Pons (tissue), 1 donor: ENCODE measurements around the gene GAREM1.
"Not testable (repeated sequence)": the region's sequence is repeated elsewhere in the genome, so short reads cannot be mapped to it uniquely, and the experiment has no call there.

Source experiments
- DNase-seq: peaks from one replicate; pipeline ENCODE4 v3.0.0-alpha.2; 2016; ENCODE audit warnings: low spot score

GAREM1 gene

DNA sequence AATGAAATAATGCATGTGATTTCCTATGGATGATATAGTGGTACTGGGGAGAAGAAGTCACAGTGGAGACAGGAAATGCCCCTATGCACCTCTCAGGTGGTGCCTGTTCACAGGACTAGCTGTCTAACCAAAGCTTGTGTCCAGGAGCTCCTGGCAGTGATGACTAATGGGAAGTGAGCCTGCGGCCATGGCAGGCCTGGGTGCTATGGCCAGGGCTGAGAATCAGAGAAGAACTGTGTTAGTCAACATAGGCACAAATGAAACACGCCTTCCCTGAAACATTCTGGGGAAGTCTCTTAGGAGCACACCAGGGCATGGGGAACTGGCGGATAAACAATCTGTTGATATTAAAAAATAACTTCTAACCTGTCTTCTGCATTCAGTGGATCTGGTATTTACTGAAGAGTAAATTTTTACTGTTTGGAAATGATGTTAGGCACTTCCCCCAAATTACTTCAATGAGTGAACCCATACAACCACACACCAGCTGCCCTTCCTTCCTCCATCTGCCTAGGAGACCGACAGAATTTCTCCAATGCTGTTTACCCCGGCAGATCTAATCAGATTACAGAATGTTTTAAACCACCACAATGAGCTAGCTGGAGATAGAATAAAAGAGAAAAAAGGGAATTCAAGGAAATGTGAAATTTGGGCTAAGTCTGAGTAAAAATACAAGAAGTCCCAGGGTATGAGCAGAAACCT, 213.4 kb downstream of the GAREM1 start:
- DNase-seq: peak; percentile 24

DNA sequence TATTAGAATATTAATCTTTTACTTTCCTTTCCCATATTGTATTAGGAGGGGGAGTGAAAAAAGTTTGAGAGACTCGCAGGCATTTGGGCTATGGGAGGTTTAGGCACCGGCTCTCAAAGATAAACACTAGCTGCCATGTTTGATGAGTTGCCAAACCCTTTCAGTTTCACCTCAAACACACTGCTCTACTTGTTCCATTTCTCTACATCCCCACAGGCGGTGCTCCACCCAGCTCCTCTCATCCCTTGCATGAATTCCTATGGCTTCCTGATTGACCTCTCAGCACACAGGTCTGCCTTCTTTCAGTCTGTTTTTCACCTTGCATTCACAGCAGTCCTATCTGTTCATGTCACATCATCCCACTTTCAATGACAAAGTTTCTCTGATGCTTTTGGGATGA, 215.1 kb downstream of the GAREM1 start:
- DNase-seq: no peak

DNA sequence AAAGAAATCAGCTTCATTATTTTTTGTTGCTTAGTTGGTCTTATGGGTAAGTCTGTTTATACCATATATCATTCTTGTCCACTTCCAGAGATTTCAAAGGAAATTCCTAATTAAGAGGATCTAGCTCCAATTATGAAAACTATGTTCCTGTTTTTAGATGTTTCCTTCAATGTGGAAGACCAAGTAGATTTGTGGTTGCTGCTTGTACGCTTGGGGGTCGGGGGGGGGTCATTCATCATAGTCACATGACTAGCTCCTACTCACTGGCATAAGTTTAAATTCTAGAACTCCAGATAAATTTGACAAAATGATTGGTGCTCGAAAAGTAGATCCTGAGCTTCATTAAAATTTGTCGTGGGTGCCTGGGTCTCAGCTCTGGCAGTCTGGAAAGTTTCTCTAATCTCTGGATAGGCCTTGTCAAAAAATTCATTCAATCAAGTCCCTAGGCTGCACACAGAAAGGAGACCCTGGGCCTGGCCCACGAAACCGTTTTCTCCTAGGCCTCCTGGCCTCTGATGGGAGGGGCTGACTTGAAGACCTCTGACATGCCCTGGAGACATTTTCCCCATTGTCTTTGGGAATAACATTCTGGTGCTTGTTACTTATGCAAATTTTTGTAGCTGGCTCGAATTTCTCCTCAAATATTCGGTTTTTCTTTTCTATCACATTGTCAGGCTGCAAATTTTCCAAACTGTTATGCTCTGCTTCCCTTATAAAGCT, 218.4 kb downstream of the GAREM1 start:
- no peak for DNase-seq

DNA sequence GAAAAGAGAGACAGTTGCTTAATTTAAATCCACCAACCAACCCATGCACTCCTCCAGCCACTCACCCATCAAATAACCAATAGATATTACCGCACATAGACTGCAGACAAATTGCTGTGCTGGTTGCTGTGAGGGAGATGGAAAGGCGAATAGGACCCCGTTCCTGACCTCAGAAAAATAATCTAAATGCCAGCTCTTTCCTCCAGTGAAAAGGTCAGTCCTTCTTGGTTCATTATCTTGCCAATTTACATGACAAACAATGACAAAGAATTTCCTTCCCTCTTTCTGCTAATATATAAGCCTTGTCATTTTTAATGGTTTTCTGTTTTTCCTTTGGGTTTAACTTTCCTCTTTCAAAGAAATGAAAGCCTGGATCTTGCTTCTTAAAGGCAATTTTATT, 219.2 kb downstream of the GAREM1 start:
- no peak for DNase-seq

DNA sequence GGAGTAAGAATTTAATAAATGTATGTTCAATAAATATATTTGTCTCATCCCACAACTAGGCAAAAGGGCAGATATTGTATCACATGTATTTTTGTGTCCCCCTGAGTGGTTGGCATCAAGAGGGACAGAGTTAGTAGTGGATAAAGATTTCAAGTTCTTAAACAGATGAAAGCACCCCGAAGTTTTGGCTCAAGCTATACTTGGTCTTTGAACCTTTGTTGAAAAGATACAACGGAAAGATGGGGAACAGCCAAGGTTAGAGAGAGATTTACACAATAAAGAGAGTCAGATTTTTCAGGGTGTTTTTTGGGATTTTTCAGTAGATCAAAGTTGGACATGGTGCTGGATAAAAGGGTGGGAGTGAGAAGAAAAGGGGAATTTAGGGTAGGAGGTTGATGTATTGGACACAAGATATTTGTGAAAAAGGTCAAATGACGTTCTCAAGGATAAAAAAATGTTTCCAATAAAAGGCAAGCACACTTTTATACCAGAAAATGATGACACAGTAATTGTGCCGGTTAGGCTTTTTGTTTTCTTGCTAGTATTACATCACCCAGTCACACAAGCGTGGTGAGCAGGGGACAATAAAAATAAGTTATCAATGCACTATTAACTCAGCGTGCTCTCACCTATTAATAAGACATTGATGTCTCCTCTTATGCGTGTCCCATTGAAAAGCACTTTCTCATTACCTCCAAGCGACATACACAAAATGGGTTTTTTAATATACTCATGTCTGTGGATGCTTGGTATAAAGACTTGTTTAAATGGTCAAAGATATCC, 221.3 kb downstream of the GAREM1 start:
- DNase-seq: no peak

DNA sequence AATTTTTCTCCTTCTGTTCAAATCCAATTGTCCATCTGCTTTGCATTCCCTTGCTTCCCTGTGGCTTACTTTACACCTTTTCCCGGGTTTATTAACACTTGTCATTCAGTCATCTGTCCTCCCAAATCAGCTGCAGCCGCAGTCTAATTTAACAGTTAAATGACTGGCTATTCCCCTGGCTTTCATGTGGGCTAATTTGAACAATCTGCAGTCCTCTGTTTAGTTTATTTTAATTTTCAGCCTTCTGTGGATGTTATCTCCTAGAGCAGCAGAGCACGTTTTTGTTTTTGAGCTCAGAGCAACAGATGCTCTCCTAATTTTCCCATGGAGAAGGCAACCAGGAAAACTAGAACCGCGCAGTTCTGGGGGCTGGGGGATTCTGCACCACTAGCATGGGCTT, 225.8 kb downstream of the GAREM1 start:
- DNase-seq: no peak

DNA sequence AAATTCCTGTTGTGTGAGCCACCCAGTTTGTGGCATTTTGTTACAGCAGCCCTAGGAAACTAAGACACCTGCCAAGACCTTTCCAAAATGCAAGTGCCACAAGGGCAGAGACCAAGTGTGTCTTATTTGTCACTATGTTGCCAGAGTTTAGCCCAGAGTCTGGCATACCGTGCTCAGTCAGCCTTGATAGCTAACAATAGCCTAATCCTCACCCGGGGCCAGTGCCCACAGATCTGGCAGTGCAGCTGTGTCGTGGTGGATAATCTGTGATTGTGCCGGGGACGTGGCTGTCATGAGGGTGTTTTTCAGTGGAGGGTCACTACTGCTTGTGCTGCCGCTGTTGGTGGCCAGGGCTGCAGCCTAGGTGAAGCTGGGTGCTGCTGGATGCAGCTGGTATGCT, 227.3 kb downstream of the GAREM1 start:
- no peak for DNase-seq

DNA sequence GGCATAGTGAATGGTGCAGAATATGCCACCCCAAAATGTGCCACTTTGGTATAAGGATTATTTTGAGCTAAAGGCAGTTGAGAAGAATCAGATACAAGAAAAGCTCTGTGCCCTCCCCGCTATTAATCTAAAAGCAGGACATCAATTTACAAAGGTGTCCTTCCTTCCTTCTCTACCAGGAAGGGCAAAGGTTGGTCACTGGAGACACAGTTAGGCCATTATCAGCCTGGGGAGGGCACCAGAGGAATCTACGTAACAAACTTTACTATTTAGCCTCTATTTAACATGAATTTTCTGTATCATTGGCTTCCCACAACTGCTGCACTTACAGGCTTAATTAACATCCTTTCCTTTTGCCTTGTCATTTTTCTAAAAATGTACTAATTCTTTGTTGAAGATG, 228.3 kb downstream of the GAREM1 start:
- DNase-seq: no peak

DNA sequence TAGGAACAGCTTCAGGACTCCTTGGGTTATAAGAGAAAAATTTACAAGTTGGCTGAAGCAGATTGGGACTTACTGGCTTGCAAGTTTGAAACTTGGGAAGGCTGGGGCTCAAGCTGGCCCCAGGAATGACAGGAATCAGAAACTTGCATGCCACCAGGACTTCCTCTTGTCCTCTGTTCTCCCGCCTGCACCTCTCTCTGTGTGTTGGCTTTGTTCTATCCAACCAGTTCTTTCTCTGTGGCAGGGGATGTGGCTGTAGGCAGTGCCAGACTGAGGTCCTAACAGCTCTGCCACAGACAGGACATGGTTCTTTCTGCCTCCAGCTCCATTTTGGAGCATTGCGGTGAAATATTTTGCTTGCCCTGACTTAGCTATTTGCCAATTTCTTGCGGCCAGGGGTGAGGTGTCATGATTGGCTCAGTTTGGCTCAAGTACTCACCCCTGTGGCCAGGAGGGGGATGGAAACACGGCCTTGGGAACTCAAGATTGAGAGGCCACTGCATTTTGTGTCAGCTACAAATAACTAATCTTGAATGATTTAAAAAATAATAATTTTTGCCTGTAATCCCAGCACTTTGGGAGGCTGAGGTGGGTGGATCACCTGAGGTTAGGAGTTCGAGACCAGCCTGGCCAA, 231.9 kb downstream of the GAREM1 start:
- no peak for DNase-seq

DNA sequence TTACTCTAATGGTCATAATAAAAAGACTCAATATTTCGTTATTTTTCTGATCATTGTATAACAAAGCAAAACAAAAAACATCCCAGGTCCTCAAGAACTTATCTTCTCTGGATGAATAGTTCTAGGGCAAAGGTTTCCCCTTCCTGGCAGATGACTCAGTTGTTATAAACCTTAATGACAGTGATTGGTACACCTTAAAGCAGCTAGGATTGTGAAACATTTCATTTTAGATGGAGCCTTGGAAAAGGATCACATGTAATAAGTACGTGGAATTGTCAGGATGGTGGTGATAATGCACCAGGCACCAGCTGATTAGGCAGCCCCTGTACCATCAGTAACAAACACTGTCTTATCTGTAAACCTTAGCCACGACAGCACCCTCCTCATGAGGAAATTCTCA, 233.6 kb downstream of the GAREM1 start:
- no peak for DNase-seq

DNA sequence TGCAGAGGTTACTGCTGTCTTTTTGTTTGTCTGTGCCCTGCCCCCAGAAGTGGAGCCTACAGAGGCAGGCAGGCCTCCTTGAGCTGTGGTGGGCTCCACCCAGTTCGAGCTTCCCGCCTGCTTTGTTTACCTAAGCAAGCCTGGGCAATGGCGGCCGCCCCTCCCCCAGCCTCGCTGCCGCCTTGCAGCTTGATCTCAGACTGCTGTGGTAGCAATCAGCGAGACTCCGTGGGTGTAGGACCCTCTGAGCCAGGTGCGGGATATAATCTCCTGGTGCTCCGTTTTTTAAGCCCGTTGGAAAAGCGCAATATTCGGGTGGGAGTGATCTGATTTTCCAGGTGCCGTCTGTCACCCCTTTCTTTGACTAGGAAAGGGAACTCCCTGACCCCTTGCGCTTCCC, 237.3 kb downstream of the GAREM1 start:
- not testable (repeated sequence) for DNase-seq

DNA sequence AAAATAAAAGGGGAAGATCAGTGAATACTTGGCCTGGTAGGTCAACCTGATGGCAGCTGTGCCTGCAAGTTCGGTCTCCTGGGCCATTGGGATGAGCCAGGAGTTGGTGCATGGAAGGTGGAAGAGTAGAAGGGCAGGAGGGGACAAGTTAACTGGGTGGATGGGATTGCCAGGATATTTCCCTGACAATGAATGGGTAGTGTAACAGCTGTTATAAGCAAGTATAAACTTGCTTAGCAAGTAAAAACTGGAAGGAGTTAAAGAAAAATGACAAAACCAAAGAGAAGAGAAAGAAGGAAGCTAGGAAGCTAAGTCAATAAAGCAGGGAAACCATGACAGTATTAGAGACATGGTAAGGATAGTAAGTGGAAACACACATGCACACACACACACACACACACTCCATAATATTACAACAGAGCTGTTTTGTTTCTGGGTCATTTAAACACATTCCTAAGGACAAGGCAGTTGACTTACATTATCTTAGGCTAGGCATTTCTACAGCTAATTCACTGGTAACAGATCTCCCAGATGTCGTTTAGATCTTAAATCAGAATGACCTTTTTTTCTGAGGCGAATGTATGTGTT, 251.2 kb downstream of the GAREM1 start:
- no peak for DNase-seq

DNA sequence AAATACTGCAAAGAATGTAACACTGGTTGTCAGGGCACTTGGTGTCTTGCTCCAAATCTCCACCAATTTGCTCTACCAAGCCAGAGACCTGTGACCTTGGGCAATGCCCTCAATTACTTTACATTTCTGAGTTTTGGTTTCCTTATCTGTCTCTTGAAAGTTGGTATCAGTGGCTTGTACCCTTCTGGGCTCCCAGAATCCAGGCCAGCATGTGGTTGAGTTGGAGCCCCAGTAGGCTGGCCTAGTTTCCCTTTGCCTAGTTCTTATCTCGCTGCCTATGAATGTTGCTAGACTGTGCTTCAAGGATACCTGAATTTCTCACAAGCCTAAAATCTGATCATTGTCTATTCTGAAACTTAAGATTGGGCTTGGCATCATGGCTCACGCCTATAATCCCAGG, 254.3 kb downstream of the GAREM1 start:
- DNase-seq: no peak

DNA sequence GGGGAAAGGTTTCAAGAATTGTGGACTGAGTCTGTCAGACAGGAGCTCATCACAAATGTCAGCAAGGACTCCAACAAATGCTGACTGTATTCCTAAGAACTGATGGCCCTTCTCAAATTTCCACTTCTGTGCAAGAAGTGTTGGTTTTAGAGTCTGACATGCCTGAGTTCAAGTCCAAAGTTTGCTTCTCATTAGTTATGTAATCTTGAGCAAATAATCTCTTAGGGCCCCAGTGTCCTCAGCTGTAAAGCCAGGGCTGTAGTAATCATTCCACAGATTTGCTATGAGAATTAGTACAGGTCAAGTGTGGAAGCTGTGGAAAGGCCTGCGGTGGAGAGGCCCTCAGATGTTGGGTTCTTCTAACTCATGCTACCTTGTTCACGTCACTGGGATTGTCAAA, 257.0 kb downstream of the GAREM1 start:
- no peak for DNase-seq
